Muscle layer of colon (tissue), 2 donors: ENCODE measurements around the gene TENM4.

Source experiments
- H3K27ac ChIP-seq: one replicate; pipeline ENCODE4 v1.7.0; 2013; ENCODE audit warnings: low read depth, mild to moderate bottlenecking, low read length, moderate library complexity
- H3K27me3 ChIP-seq, 2 donors: one replicate each; pipeline ENCODE4 v1.7.0; 2013; ENCODE audit warnings: low read length in 2 of 2, mild to moderate bottlenecking in 2 of 2; ENCODE audit not compliant: insufficient read depth in 2 of 2, control insufficient read depth in 1 of 2
- H3K36me3 ChIP-seq: one replicate; pipeline ENCODE4 v1.7.0; 2013; ENCODE audit warnings: mild to moderate bottlenecking, low read length; ENCODE audit not compliant: insufficient read depth
- H3K4me1 ChIP-seq: one replicate; pipeline ENCODE4 v1.7.0; 2013; ENCODE audit warnings: mild to moderate bottlenecking, low read length; ENCODE audit not compliant: insufficient read depth
- H3K4me3 ChIP-seq, 2 donors: one replicate each; pipeline ENCODE4 v1.7.0; 2013; ENCODE audit warnings: low read length in 2 of 2, low read depth in 1 of 2, mild to moderate bottlenecking in 1 of 2, moderate library complexity in 1 of 2
- H3K9ac ChIP-seq: one replicate; pipeline ENCODE4 v1.7.0; 2013; ENCODE audit warnings: low read length
- H3K9me3 ChIP-seq: one replicate; pipeline ENCODE4 v1.7.0; 2013; ENCODE audit warnings: mild to moderate bottlenecking, low read length
- donor health status: abdominal sarcoma.
- donor health status: Adenocarcinoma of cecum.

Gene TENM4

DNA sequence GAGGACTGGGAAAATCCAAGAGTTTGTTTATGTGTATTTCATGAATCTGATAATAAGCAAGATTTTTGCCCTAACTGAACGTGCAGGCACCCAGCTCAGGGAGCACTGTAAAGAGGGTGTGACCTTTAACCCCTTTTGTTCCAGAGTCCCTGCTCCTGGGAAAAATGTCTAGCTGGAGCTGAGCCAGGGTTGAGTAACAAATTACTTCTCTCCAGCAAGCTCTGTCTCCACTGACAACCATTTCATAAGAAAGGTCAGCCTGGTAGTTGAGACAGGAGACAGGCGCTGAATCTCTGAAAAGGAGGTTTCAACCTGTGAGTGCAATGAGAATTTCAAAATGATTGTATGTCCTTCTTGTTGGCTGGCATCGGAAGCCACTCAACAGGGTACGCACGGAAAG is 709.8 kb downstream of the TENM4 start:
- Histone ChIP-seq H3K27ac (no peak overlapping the region), H3K9me3 (no peaks in the 10 kb centered on the region), H3K36me3 (no peaks in the 10 kb centered on the region), H3K9ac (no peak overlapping the region), H3K4me3 (no peak overlapping the region), H3K27me3 (no peaks in the 10 kb centered on the region), H3K4me1 (no peaks in the 10 kb centered on the region)

DNA sequence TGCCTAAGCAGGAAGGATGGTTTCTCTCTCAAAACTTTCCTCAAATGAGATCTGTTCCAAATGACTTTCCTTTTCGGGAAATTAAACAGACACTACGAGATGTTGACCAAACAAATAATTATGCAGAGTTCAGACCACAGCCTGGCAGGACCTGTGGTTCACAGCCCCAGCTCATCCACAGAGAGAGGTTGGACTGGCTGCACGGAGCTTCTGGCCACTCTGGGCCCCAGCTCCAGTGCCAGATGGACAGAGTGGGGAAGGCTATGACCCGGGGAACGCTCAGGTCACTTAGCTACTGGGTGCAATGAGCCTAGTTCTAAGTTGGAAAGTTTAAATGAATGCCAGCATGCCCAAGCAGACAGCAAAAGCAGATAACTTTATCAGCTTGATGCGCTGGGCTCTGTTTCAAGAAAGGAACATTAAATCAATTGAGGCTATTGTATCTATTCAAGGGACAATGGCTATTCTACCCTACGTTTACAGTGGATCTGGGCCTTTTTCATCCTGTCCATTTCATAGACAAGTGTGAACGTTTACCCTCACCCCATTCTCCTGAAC is 710.5 kb downstream of the TENM4 start:
- Histone ChIP-seq H3K27me3 (no peaks in the 10 kb centered on the region), H3K36me3 (no peaks in the 10 kb centered on the region), H3K4me3 (no peak overlapping the region), H3K27ac (no peak overlapping the region), H3K9ac (no peak overlapping the region), H3K4me1 (no peaks in the 10 kb centered on the region), H3K9me3 (no peaks in the 10 kb centered on the region)

DNA sequence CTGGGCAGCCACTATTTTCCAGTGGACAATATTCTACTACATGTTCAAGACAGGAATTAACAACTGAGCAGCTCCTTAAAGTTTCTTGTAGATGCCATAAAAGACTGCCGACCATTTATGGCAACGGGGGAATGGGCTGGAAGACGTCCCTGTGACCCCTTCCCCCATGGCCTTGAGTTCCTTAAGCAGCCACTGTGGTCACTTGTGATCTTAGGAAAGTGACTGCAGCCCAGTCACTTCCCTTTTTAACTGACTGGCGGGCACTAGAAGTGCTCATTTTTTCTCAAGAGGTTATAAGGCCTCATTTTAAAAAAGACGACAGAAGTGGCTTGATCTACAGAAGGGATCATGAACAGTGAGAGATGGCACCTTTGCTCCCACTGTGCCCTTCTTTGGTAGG is 713.0 kb downstream of the TENM4 start:
- no peaks in the 10 kb centered on the region for H3K36me3 ChIP-seq
- H3K9me3 ChIP-seq: no peaks in the 10 kb centered on the region
- H3K4me3 ChIP-seq: no peak overlapping the region
- H3K9ac ChIP-seq: no peak overlapping the region
- H3K4me1 ChIP-seq: no peaks in the 10 kb centered on the region
- H3K27ac ChIP-seq: no peak overlapping the region
- no peaks in the 10 kb centered on the region for H3K27me3 ChIP-seq

DNA sequence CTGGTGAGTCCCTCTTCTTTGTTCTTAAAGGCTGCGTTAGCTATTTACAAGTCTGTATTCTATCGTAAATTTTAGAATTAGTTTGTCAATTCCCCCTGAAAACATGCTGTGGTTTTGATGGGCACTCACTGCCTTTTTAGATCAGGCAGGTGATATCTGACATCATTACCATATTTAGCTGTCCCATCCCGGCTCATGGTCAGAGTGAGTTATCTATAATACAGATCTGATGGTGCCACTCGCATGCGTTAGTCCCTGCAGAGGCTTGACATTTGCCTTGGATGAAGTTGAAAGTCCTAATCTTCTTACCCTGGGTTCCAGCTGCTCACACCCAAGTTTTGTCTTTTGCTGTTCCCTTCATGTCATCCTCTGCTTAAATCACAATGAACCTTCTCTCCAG is 715.6 kb downstream of the TENM4 start:
- H3K9ac ChIP-seq: no peak overlapping the region
- no peak overlapping the region for H3K4me3 ChIP-seq
- H3K36me3 ChIP-seq: no peaks in the 10 kb centered on the region
- no peak overlapping the region for H3K27ac ChIP-seq
- no peaks in the 10 kb centered on the region for H3K9me3 ChIP-seq
- no peaks in the 10 kb centered on the region for H3K27me3 ChIP-seq
- no peaks in the 10 kb centered on the region for H3K4me1 ChIP-seq

DNA sequence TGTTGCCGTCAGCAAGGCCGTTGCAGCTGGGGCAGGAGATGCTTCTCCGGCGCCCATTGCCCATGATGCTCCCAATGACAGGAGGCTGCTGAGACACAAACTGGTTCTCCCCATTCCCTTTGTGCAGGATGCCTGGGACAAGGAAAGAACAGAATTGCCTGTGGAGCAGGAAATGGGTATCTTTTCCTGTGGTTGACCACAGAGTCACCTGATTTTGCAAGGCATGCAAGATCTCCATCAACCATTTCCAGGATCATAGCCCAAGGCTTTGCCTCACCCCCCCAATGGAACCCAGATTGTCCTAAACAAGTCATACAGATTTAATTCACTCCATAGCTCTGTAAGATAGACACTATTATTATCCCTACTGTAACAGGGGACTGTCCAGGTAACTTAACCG is 718.0 kb downstream of the TENM4 start:
- H3K4me3 ChIP-seq: no peak overlapping the region
- H3K4me1 ChIP-seq: no peaks in the 10 kb centered on the region
- no peaks in the 10 kb centered on the region for H3K27me3 ChIP-seq
- no peaks in the 10 kb centered on the region for H3K36me3 ChIP-seq
- no peak overlapping the region for H3K9ac ChIP-seq
- H3K9me3 ChIP-seq: no peaks in the 10 kb centered on the region
- H3K27ac ChIP-seq: no peak overlapping the region

DNA sequence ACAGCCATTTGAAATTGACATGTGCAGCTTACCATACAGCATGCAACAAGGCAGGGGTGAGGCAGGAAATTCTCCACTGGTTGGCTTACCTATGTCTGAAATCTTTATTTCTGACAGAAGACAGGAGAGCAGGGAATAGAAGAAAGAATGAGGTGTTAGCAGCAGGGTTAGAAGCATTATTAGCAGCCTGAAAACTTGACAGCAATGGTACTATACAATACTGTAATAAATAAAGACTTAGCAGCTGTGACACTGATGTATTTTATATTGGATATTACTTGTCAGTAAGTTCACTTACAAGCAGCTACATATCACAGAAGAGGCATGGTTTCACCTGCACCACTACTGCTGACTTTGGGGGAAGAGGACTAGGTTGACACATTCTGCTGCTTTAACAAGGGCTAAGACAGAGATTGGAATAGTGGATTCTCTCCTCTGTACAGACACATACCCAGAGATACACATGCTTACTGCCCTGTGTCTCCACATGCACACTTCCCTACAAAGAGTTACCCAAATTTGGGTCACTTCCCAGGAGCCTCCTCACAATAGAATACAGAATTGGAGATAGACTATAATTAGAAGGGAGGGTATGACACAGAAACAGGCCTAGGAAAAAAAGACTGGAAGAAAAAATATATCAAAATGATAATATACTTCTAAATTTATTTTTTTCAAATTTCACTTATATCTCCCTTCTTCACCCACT is 720.4 kb downstream of the TENM4 start:
- H3K36me3 ChIP-seq: no peaks in the 10 kb centered on the region
- no peaks in the 10 kb centered on the region for H3K4me1 ChIP-seq
- H3K27ac ChIP-seq: no peak overlapping the region
- no peak overlapping the region for H3K9ac ChIP-seq
- no peaks in the 10 kb centered on the region for H3K9me3 ChIP-seq
- no peak overlapping the region for H3K4me3 ChIP-seq
- H3K27me3 ChIP-seq: no peaks in the 10 kb centered on the region

DNA sequence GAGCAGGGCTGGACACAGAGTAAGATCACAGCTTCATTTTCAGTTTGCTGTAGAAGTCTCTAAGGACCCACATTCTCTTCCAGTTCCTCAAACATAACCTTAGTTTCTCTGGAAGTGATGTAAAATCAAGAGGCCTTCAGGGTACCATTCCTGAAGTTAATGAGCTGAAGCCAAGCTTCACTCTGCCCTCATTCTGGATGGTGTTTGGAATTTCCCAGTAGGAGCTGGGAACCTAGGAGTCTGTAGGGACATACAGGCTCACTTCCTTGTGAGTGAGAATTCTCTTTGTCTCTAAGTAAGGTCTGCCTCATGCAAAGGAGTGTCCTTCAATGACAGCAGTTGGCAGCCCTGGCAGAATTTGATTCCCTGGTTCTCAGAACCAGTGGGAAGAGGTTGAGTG is 723.8 kb downstream of the TENM4 start:
- no peak overlapping the region for H3K9ac ChIP-seq
- H3K27me3 ChIP-seq: no peaks in the 10 kb centered on the region
- no peak overlapping the region for H3K27ac ChIP-seq

DNA sequence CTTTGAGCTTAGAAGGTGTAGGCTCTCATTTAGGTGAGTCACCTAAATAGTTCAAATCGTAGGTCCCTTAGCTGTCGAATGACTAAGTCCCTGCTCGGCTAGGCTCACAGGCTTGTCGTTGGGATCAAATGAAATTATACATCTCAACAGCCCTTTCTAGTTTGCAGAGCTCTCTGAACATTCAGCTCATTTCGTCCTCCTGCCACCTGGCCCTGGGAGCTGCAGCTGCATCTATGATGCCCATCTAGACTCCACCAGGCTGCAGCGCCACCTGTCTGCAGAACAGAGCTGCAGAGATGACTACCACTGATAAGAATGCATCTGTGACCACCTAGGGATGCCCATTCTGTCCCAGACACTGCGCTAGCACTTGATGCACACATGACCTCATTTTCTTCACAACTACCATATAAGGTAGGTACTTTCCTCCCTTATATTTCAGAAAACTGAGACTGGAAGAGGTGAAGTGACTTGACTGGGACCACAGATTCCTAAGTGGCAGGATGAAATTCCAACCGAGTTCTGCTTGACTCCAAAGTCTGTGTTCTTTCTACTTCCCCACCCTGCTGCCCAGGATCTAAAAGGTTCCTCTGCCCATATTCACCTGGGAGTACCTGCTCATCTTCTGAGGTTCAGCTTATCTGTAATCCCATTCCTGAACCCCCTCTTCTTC is 725.1 kb downstream of the TENM4 start:
- Histone ChIP-seq H3K9me3 (no peaks in the 10 kb centered on the region), H3K27me3 (no peaks in the 10 kb centered on the region), H3K9ac (no peak overlapping the region)

More for the DNA sequence above, 723.8 kb downstream of the TENM4 start:
- no peaks in the 10 kb centered on the region for H3K36me3 ChIP-seq
- H3K9me3 ChIP-seq: no peaks in the 10 kb centered on the region
- no peaks in the 10 kb centered on the region for H3K4me1 ChIP-seq
- no peak overlapping the region for H3K4me3 ChIP-seq

DNA sequence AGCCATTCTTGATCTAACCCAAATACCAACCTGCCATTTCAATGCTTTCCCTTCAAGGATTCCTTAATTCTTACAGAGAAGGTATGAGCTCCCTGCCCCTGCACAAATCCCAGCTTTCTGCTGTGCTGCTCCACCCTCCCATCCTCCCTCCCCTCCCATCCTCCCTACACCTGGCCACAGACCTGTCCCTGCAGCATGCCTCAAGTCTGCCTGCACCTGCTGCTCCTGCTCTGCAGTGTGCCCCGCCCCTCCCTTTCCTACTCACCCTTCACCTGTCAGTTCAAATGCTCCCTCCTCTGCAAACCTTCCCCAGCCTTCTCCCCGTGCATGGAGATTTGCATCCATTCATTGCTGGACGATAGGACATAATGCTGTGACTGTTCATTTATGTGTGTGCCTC is 726.3 kb downstream of the TENM4 start:
- no peaks in the 10 kb centered on the region for H3K36me3 ChIP-seq
- H3K4me1 ChIP-seq: no peaks in the 10 kb centered on the region
- H3K4me3 ChIP-seq: no peak overlapping the region

More for the DNA sequence above, 725.1 kb downstream of the TENM4 start:
- Histone ChIP-seq H3K4me3 (no peak overlapping the region), H3K4me1 (no peaks in the 10 kb centered on the region), H3K36me3 (no peaks in the 10 kb centered on the region), H3K27ac (no peak overlapping the region)

DNA sequence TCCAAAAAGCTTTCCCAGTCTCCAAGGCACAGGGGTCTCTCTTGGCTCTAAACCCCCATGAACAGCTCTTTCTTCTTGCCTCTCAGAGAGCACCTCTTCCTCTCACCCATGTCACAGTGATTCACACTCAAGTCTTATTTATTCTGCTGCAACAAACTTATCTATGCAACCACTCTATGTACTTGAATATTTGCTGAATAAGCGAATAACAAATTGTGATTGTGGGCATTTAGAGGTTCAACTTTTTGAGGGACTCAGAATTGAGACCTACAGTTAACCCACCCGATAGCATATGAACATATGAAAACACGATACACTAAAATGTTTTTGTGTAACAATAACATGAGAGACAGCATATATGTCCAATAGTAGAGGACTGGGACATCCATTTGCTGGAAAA is 729.1 kb downstream of the TENM4 start:
- Histone ChIP-seq H3K27me3 (no peaks in the 10 kb centered on the region), H3K9ac (no peak overlapping the region), H3K4me1 (no peaks in the 10 kb centered on the region), H3K36me3 (no peaks in the 10 kb centered on the region), H3K27ac (no peak overlapping the region), H3K9me3 (no peaks in the 10 kb centered on the region), H3K4me3 (no peak overlapping the region)

More for the DNA sequence above, 726.3 kb downstream of the TENM4 start:
- no peaks in the 10 kb centered on the region for H3K27me3 ChIP-seq
- H3K27ac ChIP-seq: no peak overlapping the region
- H3K9me3 ChIP-seq: no peaks in the 10 kb centered on the region
- no peak overlapping the region for H3K9ac ChIP-seq

DNA sequence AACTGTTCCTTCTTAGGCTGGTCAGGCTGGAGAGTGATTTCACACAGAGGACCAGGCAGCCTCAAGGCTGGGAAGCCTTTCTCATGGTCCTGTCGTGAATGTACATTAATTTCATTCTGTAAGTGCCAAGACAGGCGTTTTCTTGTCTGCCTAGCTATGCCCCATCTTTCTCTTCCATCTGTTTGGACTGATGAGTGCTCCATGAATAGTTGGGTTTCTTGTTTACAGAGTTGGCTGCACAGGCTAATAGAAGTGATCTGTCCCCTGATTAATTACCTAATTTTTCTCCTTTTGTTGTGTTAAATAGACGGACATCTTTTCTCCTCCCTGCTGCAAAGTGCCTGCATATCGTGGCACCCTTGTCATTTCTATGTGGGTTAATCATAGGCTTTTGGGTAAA is 730.4 kb downstream of the TENM4 start:
- Histone ChIP-seq H3K4me1 (no peaks in the 10 kb centered on the region), H3K36me3 (no peaks in the 10 kb centered on the region), H3K27ac (no peak overlapping the region), H3K4me3 (no peak overlapping the region), H3K27me3 (no peaks in the 10 kb centered on the region), H3K9ac (no peak overlapping the region), H3K9me3 (no peaks in the 10 kb centered on the region)

DNA sequence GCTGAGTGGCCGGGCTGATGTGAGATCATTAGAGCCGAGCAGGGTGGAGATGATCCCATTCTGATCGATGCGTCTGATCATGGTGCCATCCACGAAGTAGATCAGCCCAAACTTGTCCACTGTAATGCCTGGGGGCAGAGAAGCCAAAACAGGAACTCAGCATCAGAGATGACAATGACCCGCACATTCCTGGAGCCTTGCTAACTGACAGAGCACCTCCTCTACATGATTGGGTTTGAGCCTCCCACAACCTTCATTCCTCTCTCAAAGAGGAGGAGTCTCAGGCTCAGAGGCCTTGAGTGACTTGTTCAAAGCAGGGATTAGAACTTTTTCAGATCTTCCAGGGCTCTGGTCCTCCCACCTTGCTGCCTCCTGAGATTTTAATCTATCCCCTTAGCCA is 732.4 kb downstream of the TENM4 start:
- Histone ChIP-seq H3K4me1 (no peaks in the 10 kb centered on the region), H3K27me3 (no peaks in the 10 kb centered on the region), H3K36me3 (no peaks in the 10 kb centered on the region), H3K4me3 (no peak overlapping the region), H3K27ac (no peak overlapping the region), H3K9ac (no peak overlapping the region), H3K9me3 (no peaks in the 10 kb centered on the region)
